ENCODE results near the gene KIF16B.

DNA sequence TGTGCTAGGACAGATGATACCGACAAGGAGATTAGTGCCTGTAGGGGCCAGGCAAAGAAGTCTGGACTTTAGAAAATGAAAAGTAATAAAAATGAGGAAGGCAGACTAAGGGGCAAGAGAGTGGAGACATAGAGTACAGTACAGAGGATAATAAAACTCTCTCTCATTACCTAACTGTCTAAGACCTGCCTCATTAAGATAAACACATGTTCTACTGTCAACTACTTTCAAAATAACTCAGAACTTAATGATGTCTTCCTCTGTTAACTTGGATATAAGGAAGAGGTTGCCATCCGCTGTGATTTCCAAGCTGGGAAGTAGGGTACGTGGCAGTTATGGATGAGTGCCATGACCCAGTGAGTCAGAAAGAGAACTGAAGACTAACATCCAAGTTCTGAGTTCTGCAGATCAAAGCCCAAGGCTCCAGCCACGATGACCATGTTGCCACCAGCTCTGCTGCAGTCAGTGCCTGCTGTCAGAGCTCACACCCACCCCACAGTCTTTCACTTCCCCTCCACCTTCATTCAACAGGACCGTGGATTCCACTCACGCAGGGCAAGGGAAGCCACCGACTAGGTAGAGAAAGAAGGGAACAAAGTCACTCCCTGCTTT is 81.8 kb downstream of the KIF16B start:
- TF ChIP-seq, protein P1, sequence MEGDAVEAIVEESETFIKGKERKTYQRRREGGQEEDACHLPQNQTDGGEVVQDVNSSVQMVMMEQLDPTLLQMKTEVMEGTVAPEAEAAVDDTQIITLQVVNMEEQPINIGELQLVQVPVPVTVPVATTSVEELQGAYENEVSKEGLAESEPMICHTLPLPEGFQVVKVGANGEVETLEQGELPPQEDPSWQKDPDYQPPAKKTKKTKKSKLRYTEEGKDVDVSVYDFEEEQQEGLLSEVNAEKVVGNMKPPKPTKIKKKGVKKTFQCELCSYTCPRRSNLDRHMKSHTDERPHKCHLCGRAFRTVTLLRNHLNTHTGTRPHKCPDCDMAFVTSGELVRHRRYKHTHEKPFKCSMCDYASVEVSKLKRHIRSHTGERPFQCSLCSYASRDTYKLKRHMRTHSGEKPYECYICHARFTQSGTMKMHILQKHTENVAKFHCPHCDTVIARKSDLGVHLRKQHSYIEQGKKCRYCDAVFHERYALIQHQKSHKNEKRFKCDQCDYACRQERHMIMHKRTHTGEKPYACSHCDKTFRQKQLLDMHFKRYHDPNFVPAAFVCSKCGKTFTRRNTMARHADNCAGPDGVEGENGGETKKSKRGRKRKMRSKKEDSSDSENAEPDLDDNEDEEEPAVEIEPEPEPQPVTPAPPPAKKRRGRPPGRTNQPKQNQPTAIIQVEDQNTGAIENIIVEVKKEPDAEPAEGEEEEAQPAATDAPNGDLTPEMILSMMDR (IDR thresholded peaks at IDR 0.05; ENCODE audit: borderline replicate concordance, extremely low read depth, low read length, poor library complexity, severe bottlenecking), result no peak
- no peak for TF ChIP-seq EZH2 (IDR thresholded peaks at IDR 0.05; ENCODE audit: borderline replicate concordance, low read depth, low read length, severe bottlenecking)

All from DND-41 (cell line).